Ishikawa (cell line): ENCODE data around the gene ILK.

ENCODE experiments used
- TAF1 ChIP-seq: IDR thresholded peaks from 2 replicates; pipeline ENCODE4 v1.6.1; 2012; ENCODE audit warnings: low read depth, mild to moderate bottlenecking
- USF1 ChIP-seq: IDR thresholded peaks from 2 replicates; pipeline ENCODE4 v1.6.1; 2012

GRCh38 chr11:6625832-6626420 lies 22.4 kb downstream of the ILK start:
- no peak for TF ChIP-seq USF1
- no peak for TF ChIP-seq TAF1
